H1 (cell line): ENCODE data around the gene MIOX. TPM values are rescaled to one million over a fixed set of nuclear protein-coding genes. Genes with fewer than 3 reads are reported as not detected.

Source experiments
- CTCF ChIA-PET: fragments of 300-600 bp; sonication (Branson Sonifier 250); formaldehyde crosslinking; loops from one replicate; lab custom pipeline; 2021; ENCODE audit not compliant: partially characterized antibody; lab: Charles Lee
- POLR2A ChIA-PET: fragments of 300-600 bp; sonication (Branson Sonifier 250); formaldehyde crosslinking; loops from one replicate; lab custom pipeline; 2021; ENCODE audit warnings: inconsistent platforms; ENCODE audit not compliant: partially characterized antibody; lab: Charles Lee
- DNase-seq, 2 experiments: peaks; one replicate each; pipeline versions ENCODE4 v3.0.0 to v3.0.0-alpha.2; 2010 to 2022; ENCODE audit warnings: low spot score in 2 of 2, low read depth in 1 of 2, mixed read lengths in 1 of 2
- FAIRE-seq: peaks from 2 replicates; lab custom pipeline; 2011; peaks lifted over from hg19 to GRCh38; lab: Jason Lieb, UNC
- H2AFZ ChIP-seq: 2 replicates; pipeline ENCODE4 v1.8.1; 2012; ENCODE audit warnings: low read length, inconsistent platforms
- H2AK5ac ChIP-seq: 2 replicates; pipeline ENCODE4 v1.6.1; 2013; ENCODE audit warnings: low read depth, low read length
- H2BK120ac ChIP-seq: replicated peaks from 2 replicates; pipeline ENCODE3; 2013; ENCODE audit warnings: low read depth, low read length, inconsistent platforms
- H2BK12ac ChIP-seq: 2 replicates; pipeline ENCODE4 v1.6.1; 2013; ENCODE audit warnings: low read depth, low read length
- H2BK15ac ChIP-seq: 2 replicates; pipeline ENCODE4 v1.6.1; 2013; ENCODE audit warnings: low read length
- H2BK20ac ChIP-seq: 2 replicates; pipeline ENCODE4 v1.6.1; 2013; ENCODE audit warnings: low read length
- H2BK5ac ChIP-seq: 2 replicates; pipeline ENCODE4 v1.6.1; 2013; ENCODE audit warnings: low read depth, low read length
- H3K14ac ChIP-seq: 2 replicates; pipeline ENCODE4 v1.6.1; 2013; ENCODE audit warnings: inconsistent platforms; ENCODE audit not compliant: insufficient read length
- H3K18ac ChIP-seq: 2 replicates; pipeline ENCODE4 v1.6.1; 2013; ENCODE audit warnings: low read length; ENCODE audit errors: extremely low read depth
- H3K23ac ChIP-seq: 2 replicates; pipeline ENCODE4 v1.6.1; 2013; ENCODE audit warnings: inconsistent platforms; ENCODE audit not compliant: insufficient read length
- H3K23me2 ChIP-seq: 2 replicates; pipeline ENCODE4 v1.6.1; 2013; ENCODE audit warnings: low read depth, low read length
- H3K27ac ChIP-seq: 2 replicates; pipeline ENCODE4 v1.6.1; 2011; ENCODE audit warnings: low read depth, low read length, inconsistent platforms
- H3K27me3 ChIP-seq, 4 experiments: replicated peaks in 1 of 4; 1 replicate in 1 of 4; 2 replicates in 3 of 4; pipeline versions ENCODE4 v1.6.1 to v1.8.1; 2011 to 2013; ENCODE audit warnings: low read length in 3 of 4, mild to moderate bottlenecking in 3 of 4, inconsistent platforms in 2 of 4, mixed read lengths in 2 of 4, moderate library complexity in 1 of 4; ENCODE audit not compliant: control insufficient read depth in 3 of 4, insufficient read depth in 3 of 4; ENCODE audit errors: extremely low read depth in 1 of 4
- H3K36me3 ChIP-seq, 4 experiments: 2 replicates each; pipeline versions ENCODE4 v1.6.1 to v1.8.1; 2011 to 2013; ENCODE audit warnings: mild to moderate bottlenecking in 4 of 4, low read length in 3 of 4, moderate library complexity in 2 of 4, control low read depth in 1 of 4, inconsistent platforms in 1 of 4; ENCODE audit not compliant: insufficient read depth in 4 of 4, control insufficient read depth in 2 of 4
- H3K4ac ChIP-seq: replicated peaks from 2 replicates; pipeline ENCODE3; 2013; ENCODE audit warnings: low read length, low read depth, mixed read lengths, inconsistent platforms; ENCODE audit not compliant: insufficient read length
- H3K4me1 ChIP-seq, 4 experiments: replicated peaks in 1 of 4; 1 replicate in 1 of 4; 2 replicates in 3 of 4; pipeline versions ENCODE4 v1.6.1 to v1.8.1; 2011 to 2013; ENCODE audit warnings: low read length in 3 of 4, inconsistent platforms in 2 of 4, mixed read lengths in 1 of 4; ENCODE audit not compliant: insufficient read depth in 4 of 4, control insufficient read depth in 3 of 4
- H3K4me2 ChIP-seq, 2 experiments: 2 replicates each; pipeline versions ENCODE4 v1.6.1 to v1.8.1; 2011 to 2013; ENCODE audit warnings: low read depth in 2 of 2, low read length in 2 of 2, control low read depth in 1 of 2, inconsistent platforms in 1 of 2, mild to moderate bottlenecking in 1 of 2; ENCODE audit not compliant: insufficient read depth in 1 of 2
- H3K4me3 ChIP-seq, 4 experiments: fragments of 200-600, 300-600 bp in 1 of 4; sonication (generic), shearing (Covaris generic), sonication (Bioruptor Twin) in 1 of 4; 2 replicates each; pipeline versions ENCODE4 v1.5.1 to v1.8.1; 2011 to 2016; ENCODE audit warnings: low read length in 4 of 4, low read depth in 3 of 4, control low read depth in 2 of 4, inconsistent platforms in 2 of 4, mild to moderate bottlenecking in 2 of 4, mixed read lengths in 1 of 4, moderate library complexity in 1 of 4; ENCODE audit not compliant: insufficient read depth in 2 of 4; ENCODE audit errors: extremely low read depth in 1 of 4
- H3K56ac ChIP-seq: replicated peaks from 2 replicates; pipeline ENCODE3; 2013; ENCODE audit warnings: low read depth, mild to moderate bottlenecking, mixed read lengths, low read length, inconsistent platforms; ENCODE audit not compliant: insufficient read length
- H3K79me1 ChIP-seq: 2 replicates; pipeline ENCODE4 v1.6.1; 2013; ENCODE audit warnings: low read depth, low read length, control low read depth
- H3K79me2 ChIP-seq, 2 experiments: 2 replicates each; pipeline versions ENCODE4 v1.6.1 to v1.8.1; 2012 to 2013; ENCODE audit warnings: low read length in 2 of 2, mild to moderate bottlenecking in 2 of 2, inconsistent platforms in 1 of 2; ENCODE audit not compliant: insufficient read depth in 2 of 2, control insufficient read depth in 1 of 2
- H3K9ac ChIP-seq, 4 experiments: replicated peaks in 1 of 4; 1 replicate in 1 of 4; 2 replicates in 3 of 4; pipeline versions ENCODE4 v1.6.1 to v1.8.1; 2011 to 2013; ENCODE audit warnings: low read depth in 3 of 4, low read length in 3 of 4, control low read depth in 2 of 4, mild to moderate bottlenecking in 2 of 4, moderate library complexity in 2 of 4, inconsistent platforms in 1 of 4; ENCODE audit errors: extremely low read depth in 1 of 4
- H3K9me3 ChIP-seq, 2 experiments: 2 replicates each; pipeline versions ENCODE4 v1.6.1 to v1.8.1; 2012 to 2013; ENCODE audit warnings: mild to moderate bottlenecking in 2 of 2, moderate library complexity in 2 of 2, control low read depth in 1 of 2, inconsistent platforms in 1 of 2, low read depth in 1 of 2, low read length in 1 of 2, mixed read lengths in 1 of 2; ENCODE audit not compliant: insufficient read depth in 2 of 2
- H4K20me1 ChIP-seq, 2 experiments: replicated peaks in 1 of 2; 2 replicates each; pipeline versions ENCODE3 to v1.8.1; 2011 to 2013; ENCODE audit warnings: inconsistent platforms in 2 of 2, low read length in 2 of 2, mild to moderate bottlenecking in 1 of 2; ENCODE audit not compliant: insufficient read depth in 2 of 2, control insufficient read depth in 1 of 2
- H4K5ac ChIP-seq: 2 replicates; pipeline ENCODE4 v1.6.1; 2013; ENCODE audit warnings: low read length, low read depth, mixed read lengths, inconsistent platforms; ENCODE audit not compliant: insufficient read length
- H4K8ac ChIP-seq: 2 replicates; pipeline ENCODE4 v1.8.0; 2013; ENCODE audit warnings: mild to moderate bottlenecking, moderate library complexity, low read length, inconsistent platforms; ENCODE audit not compliant: insufficient read depth; ENCODE audit errors: extremely low read depth
- H4K91ac ChIP-seq: replicated peaks from 2 replicates; pipeline ENCODE3; 2013; ENCODE audit warnings: low read length, mixed read lengths, inconsistent platforms; ENCODE audit not compliant: insufficient read length
- ASH2L ChIP-seq: fragments of 200-600, 300-600 bp; sonication (generic); IDR thresholded peaks from one replicate; pipeline ENCODE4 v1.7.1; 2017; ENCODE audit warnings: low read length
- CBX5 ChIP-seq: fragments of 300-800, 300-1000 bp; sonication (generic); IDR thresholded peaks from 2 replicates; pipeline ENCODE4 v1.7.1; 2016; ENCODE audit warnings: antibody characterized with exemption, low read length, low read depth
- E2F6 ChIP-seq: IDR thresholded peaks from 2 replicates; pipeline ENCODE4 v1.6.1; 2012; ENCODE audit warnings: inconsistent platforms
- NRF1 ChIP-seq: IDR thresholded peaks from 2 replicates; pipeline ENCODE4 v1.6.1; 2011; ENCODE audit warnings: mild to moderate bottlenecking, low read depth, low read length, improper control_type of control experiment
- SUZ12 ChIP-seq: fragments of 200-600 bp; sonication (generic); IDR thresholded peaks from 2 replicates; pipeline ENCODE4 v1.6.1; 2012; ENCODE audit warnings: mild to moderate bottlenecking, inconsistent platforms, low read length, moderate library complexity, mixed read lengths
- WGBS, 2 experiments: shearing (Covaris generic) in 1 of 2; methylation state at CpG; one replicate each; pipeline versions ENCODE4 v1.1.6 to v1.1.7; 2013 to 2015; ENCODE audit warnings: low lambda C conversion rate in 2 of 2, mixed read lengths in 2 of 2, inconsistent platforms in 1 of 2, low coverage in 1 of 2, missing lambda C conversion rate in 1 of 2; ENCODE audit not compliant: insufficient replicate concordance in 2 of 2, insufficient coverage in 1 of 2, insufficient read length in 1 of 2; ENCODE audit errors: extremely low coverage in 1 of 2, missing lambda C conversion rate in 1 of 2; 5-methylcytosine and 5-hydroxymethylcytosine counted together
- polyA plus RNA-seq, 7 experiments: library from polyadenylated mRNA; depleted of rRNA in 3 of 7; stranded (reverse) in 5 of 7; unstranded in 2 of 7; fragments of >200 nt in 5 of 7; fragments of 200-250 nt in 2 of 7; gene quantifications; 1 replicate in 5 of 7; 2 replicates in 1 of 7; 4 replicates in 1 of 7; pipeline versions ENCODE4 v1.2.1 to v1.2.3, GENCODE V29; 2011 to 2013; ENCODE audit warnings: missing spikeins in 2 of 7, mixed read lengths in 2 of 7
- total RNA-seq: library from RNA; stranded (reverse); fragmentation: NEBNext Ultra II Directional; extraction: Animal tissue kit (Norgen Biotek cat#: 25700); gene quantifications from 2 replicates; pipeline ENCODE4 v1.2.1, GENCODE V29; 2021

MIOX gene
- total and polyA plus RNA-seq, 2 of the 8 experiments (the other 6 are each of a cell fraction or from before 2014, with no cell fraction given) = 0.30 to 0.32 TPM

- H3K18ac ChIP-seq = no peak overlapping the region
- no peak overlapping the region for H2BK20ac ChIP-seq
- no peak overlapping the region for H2BK15ac ChIP-seq
- TF ChIP-seq NRF1 (no peak), SUZ12 (no peak), ASH2L (no peak), CBX5 (no peak), E2F6 (no peak)
- 89% methylated on average over 4 of the region's 5 CpGs; no CpG with 5 or more reads in 1 of the 2 experiments for WGBS, 2 experiments
- H4K20me1 ChIP-seq = peaks cover 41 to 53% of the 10 kb centered on the region in 2 experiments
- no peak overlapping the region for H3K4me3 ChIP-seq
- no peaks in the 10 kb centered on the region; a peak in 1 of 7 replicates for H3K27me3 ChIP-seq
- H4K8ac ChIP-seq = no peak overlapping the region
- no peak overlapping the region for H2BK12ac ChIP-seq
- peaks cover 8% of the 10 kb centered on the region; the same call in 1 of the 2 replicates for H3K23me2 ChIP-seq
- peaks cover 0 to 59% of the 10 kb centered on the region in 2 experiments; a peak in 3 of 4 replicates for H3K79me2 ChIP-seq
- DNase-seq (no peak), FAIRE-seq (no peak)
- H3K9me3 ChIP-seq = no peaks in the 10 kb centered on the region
- no peak overlapping the region for H2BK120ac ChIP-seq
- no peak overlapping the region for H4K5ac ChIP-seq
- no peak overlapping the region for H3K23ac ChIP-seq
- ChIA-PET POLR2A (interaction anchor here (1.4 to 2.8 kb wide), 4 partner anchors 11 to 18 kb away, joined by 3 to 6 read pairs (median 4); partner anchors contain the start of gene MIOX), CTCF (interaction anchor here (0.6 to 9.1 kb wide), 8 partner anchors 14 to 134 kb away, joined by 3 to 60 read pairs (median 3); no protein-coding TSS in a partner anchor)
- no peak overlapping the region for H4K91ac ChIP-seq
- peaks cover 34% of the 10 kb centered on the region for H3K79me1 ChIP-seq
- no peak overlapping the region for H3K4ac ChIP-seq
- H3K4me2 ChIP-seq = no peak overlapping the region
- H2AFZ ChIP-seq = no peak overlapping the region
- H3K9ac ChIP-seq = no peak overlapping the region
- no peak overlapping the region for H2AK5ac ChIP-seq
- H3K27ac ChIP-seq = no peak overlapping the region
- H3K4me1 ChIP-seq = peaks cover 0 to 29% (median 18%) of the 10 kb centered on the region in 4 experiments; a peak in 6 of 7 replicates
- no peak overlapping the region for H2BK5ac ChIP-seq
- peaks cover 2 to 8% (median 5%) of the 10 kb centered on the region in 4 experiments; a peak in 6 of 8 replicates for H3K36me3 ChIP-seq
- H3K14ac ChIP-seq = no peak overlapping the region
- H3K56ac ChIP-seq = no peak overlapping the region
These were observed 14.7 kb upstream of the MIOX start for GRCh38 chr22:50471962-50472361.
